Upper lobe of left lung (tissue), 6 donors: ENCODE data around the gene DLGAP1. TPM values are rescaled to one million over a fixed set of nuclear protein-coding genes. Genes with fewer than 3 reads are reported as not detected.

ENCODE experiments used
- ATAC-seq, 2 donors: fragments of 200-7000 bp; cut with Tn5 transposase; one replicate each; pipeline ENCODE4 v1.9.1; 2022; ENCODE audit warnings: mild to moderate bottlenecking in 2 of 2, moderate library complexity in 2 of 2; ENCODE audit not compliant: low FRiP score in 2 of 2
- DNase-seq, 2 donors: peaks; one replicate each; pipeline ENCODE4 v3.0.0-alpha.2; 2019 to 2020
- H3K27ac ChIP-seq, 4 donors: fragments of 200-600 bp; sonication (generic); one replicate each; pipeline ENCODE4 v1.5.1; 2016 to 2019
- H3K27me3 ChIP-seq, 4 donors: fragments of 200-600 bp; sonication (generic); one replicate each; pipeline ENCODE4 v1.5.1; 2017 to 2019
- H3K36me3 ChIP-seq, 4 donors: fragments of 200-600 bp; sonication (generic); one replicate each; pipeline ENCODE4 v1.5.1; 2016 to 2019
- H3K4me1 ChIP-seq, 4 donors: fragments of 200-600 bp; sonication (generic); one replicate each; pipeline ENCODE4 v1.5.1; 2018 to 2019
- H3K4me3 ChIP-seq, 4 donors: fragments of 200-600 bp; sonication (generic); one replicate each; pipeline ENCODE4 v1.5.1; 2017 to 2019; ENCODE audit warnings: mild to moderate bottlenecking in 2 of 4, moderate library complexity in 1 of 4
- H3K9me3 ChIP-seq, 4 donors: fragments of 200-600 bp; sonication (generic); one replicate each; pipeline ENCODE4 v1.5.1; 2018 to 2019
- EP300 ChIP-seq, 4 donors: sonication (generic); formaldehyde crosslinking; IDR thresholded peaks; one replicate each; pipeline ENCODE4 v1.5.1; 2017; ENCODE audit warnings: antibody characterized with exemption in 4 of 4, control low read depth in 2 of 4
- POLR2A ChIP-seq, 4 donors: fragments of 450-650 bp; IDR thresholded peaks; one replicate each; pipeline ENCODE4 v1.5.1; 2016 to 2017; ENCODE audit warnings: antibody characterized with exemption in 4 of 4, mild to moderate bottlenecking in 2 of 4
- POLR2AphosphoS5 ChIP-seq, 2 donors: sonication (generic); formaldehyde crosslinking; IDR thresholded peaks; one replicate each; pipeline ENCODE4 v1.5.1; 2017; ENCODE audit warnings: antibody characterized with exemption in 2 of 2
- WGBS, 2 donors: methylation state at CpG; one replicate each; pipeline ENCODE4 v1.1.5; 2017 to 2018; 5-methylcytosine and 5-hydroxymethylcytosine counted together
- total RNA-seq, 6 donors: library from RNA; depleted of rRNA in 4 of 6; stranded (reverse); fragments of >200 nt in 4 of 6; gene quantifications; one replicate each; pipeline versions ENCODE4 v1.1.0 to v1.2.1, GENCODE V29; 2016 to 2021
- TF ChIP-seq, protein P1 (sequence below), 6 experiments: fragments of 450-650 bp in 4 of 6; fragments of 200-600 bp in 2 of 6; sonication (generic) in 2 of 6; IDR thresholded peaks; one replicate each; pipeline ENCODE4 v1.5.1; 2016 to 2019; ENCODE audit warnings: antibody characterized with exemption in 6 of 6
- donor health status: DM: no; HTN: no; CAD: no; lungs with moderate emphysema.
- donor health status: DM: no; HTN: yes; CAD: no; lungs with severe emphysema.

DLGAP1 gene
- total RNA-seq, 6 donors from 2014 or later: 2.1 to 4.6 (median 3.6) TPM

DNA sequence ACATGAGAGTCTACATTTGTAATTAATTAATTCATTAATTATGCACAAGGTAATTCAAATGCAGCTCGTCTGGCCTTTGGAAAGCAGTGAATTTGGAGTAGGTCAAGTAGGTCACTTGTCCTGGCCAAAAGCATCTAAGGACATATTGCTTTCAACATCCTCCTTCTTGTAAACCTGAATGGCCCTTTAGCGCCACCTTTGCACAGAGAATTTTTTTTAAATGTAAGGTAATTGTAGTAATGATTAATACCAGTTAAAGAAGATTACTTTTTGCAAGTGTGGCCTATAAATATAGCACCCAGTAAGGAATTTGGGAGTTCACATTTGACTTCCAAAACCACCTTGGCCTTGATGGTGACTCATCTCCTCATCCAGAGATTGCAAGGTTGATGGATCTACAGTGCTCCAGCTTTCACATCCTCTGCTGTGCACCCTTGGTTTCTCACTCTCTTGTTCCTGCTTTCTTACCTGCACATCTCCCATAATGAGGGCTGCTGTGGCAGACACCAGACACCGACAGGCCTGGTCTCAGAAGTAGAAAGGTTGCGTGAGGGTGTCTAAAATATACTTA lies 523.5 kb downstream of the DLGAP1 start:
- WGBS, 2 donors: 90 to 91% methylated on average over 4 of the region's 4 CpGs
- no peak for ATAC-seq
- no peak for TF ChIP-seq POLR2A (IDR thresholded peaks at IDR 0.05)
- TF ChIP-seq, protein P1, sequence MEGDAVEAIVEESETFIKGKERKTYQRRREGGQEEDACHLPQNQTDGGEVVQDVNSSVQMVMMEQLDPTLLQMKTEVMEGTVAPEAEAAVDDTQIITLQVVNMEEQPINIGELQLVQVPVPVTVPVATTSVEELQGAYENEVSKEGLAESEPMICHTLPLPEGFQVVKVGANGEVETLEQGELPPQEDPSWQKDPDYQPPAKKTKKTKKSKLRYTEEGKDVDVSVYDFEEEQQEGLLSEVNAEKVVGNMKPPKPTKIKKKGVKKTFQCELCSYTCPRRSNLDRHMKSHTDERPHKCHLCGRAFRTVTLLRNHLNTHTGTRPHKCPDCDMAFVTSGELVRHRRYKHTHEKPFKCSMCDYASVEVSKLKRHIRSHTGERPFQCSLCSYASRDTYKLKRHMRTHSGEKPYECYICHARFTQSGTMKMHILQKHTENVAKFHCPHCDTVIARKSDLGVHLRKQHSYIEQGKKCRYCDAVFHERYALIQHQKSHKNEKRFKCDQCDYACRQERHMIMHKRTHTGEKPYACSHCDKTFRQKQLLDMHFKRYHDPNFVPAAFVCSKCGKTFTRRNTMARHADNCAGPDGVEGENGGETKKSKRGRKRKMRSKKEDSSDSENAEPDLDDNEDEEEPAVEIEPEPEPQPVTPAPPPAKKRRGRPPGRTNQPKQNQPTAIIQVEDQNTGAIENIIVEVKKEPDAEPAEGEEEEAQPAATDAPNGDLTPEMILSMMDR (IDR thresholded peaks at IDR 0.05): no peak
- TF ChIP-seq EP300 (IDR thresholded peaks at IDR 0.05): no peak
- no peak for TF ChIP-seq POLR2AphosphoS5 (IDR thresholded peaks at IDR 0.05)
- Histone ChIP-seq H3K4me1 (no peaks in the 10 kb centered on the region), H3K4me3 (no peak overlapping the region), H3K27ac (no peak overlapping the region), H3K9me3 (no peaks in the 10 kb centered on the region), H3K36me3 (no peaks in the 10 kb centered on the region), H3K27me3 (no peaks in the 10 kb centered on the region)
- no peak for DNase-seq

DNA sequence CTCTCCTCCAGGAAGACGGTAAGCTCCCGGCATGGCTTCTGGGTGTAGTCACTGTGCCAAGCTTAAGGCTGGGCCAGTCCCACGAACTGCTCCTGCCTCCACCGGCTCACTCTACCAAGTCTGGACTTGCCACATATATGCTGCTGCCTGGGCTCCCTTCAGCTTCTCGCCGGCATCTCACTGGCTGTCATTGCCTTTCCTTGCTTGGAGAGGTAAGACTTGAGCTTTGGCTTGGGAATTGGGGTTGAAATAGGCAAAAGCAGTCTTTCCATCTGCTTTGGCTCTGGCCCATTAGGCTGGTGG lies 524.1 kb downstream of the DLGAP1 start:
- 93 to 97% methylated on average over 6 of the region's 6 CpGs for WGBS, 2 donors
- H3K27ac ChIP-seq: no peak overlapping the region
- no peak for TF ChIP-seq EP300 (IDR thresholded peaks at IDR 0.05)
- TF ChIP-seq, protein P1 (IDR thresholded peaks at IDR 0.05): no peak
- no peak for TF ChIP-seq POLR2AphosphoS5 (IDR thresholded peaks at IDR 0.05)
- ATAC-seq: no peak
- H3K4me3 ChIP-seq: no peak overlapping the region
- no peaks in the 10 kb centered on the region for H3K36me3 ChIP-seq
- H3K9me3 ChIP-seq: no peaks in the 10 kb centered on the region
- H3K27me3 ChIP-seq: no peaks in the 10 kb centered on the region
- DNase-seq: no peak
- no peaks in the 10 kb centered on the region for H3K4me1 ChIP-seq

DNA sequence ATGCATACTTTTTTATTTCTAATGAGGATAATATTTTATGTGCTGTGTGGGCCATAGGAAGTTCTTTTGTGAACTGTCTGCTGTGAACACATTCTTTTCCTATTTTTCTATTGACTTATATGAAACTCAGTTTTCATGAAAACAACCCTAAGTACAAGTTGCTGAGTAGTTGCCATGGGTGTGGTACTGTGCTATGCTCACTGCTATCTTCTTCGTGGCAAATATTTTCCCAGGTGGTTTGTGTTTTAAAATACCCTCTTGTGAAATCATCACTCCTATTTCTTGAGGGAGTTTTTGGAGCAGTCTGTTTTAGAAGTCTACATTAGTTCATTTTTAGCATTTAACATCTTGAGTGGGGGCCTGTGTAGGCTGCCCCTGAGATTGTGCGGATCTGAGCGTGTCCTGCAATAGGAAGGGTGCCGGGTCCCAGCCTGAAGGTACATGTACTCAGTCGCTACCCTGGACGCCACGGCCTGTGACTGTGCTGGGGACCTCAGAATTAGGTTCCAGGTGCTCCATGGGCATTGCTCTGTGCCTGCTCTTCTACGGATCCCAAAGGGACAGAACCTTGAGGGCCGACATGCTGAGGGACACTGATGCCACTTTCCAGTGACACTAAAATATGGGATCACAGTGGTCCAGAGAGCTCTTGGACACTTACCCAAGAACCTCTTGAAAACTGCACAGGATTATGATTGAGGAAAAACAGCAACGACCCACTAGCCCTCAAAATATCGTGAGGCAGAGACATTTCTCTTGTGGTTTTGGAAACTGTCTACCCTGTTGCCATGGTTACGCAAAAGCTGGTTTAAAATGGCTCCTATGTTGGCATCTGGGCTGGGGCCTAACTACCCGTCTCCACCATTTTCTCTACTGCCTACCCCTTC lies 524.7 kb downstream of the DLGAP1 start:
- 93% methylated on average over 13 of the region's 13 CpGs for WGBS, 2 donors
- Histone ChIP-seq H3K4me1 (no peaks in the 10 kb centered on the region), H3K27ac (no peak overlapping the region), H3K36me3 (no peaks in the 10 kb centered on the region), H3K27me3 (no peaks in the 10 kb centered on the region), H3K4me3 (no peak overlapping the region), H3K9me3 (no peaks in the 10 kb centered on the region)
- TF ChIP-seq POLR2AphosphoS5 (IDR thresholded peaks at IDR 0.05): no peak
- DNase-seq (no peak), ATAC-seq (no peak)

DNA sequence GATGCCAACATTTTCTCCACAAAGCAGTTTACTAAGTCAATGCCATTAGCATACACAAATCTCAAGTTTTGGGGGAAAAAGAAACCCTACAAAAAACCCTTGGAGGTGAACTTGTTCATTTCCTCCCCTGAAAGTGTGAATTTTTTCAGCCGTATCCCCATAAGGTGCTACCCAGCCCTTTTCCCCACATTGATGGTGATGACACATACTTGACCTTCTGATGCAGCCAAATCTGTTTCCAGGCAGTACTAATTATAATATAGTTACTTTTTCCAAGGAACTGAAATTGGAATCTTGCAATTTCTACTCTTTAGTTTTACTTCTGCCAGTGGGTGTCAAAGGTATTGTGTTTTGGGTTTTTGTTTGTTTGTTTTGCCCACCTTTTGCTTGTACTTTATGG lies 530.7 kb downstream of the DLGAP1 start:
- H3K36me3 ChIP-seq: no peaks in the 10 kb centered on the region
- no peak overlapping the region for H3K4me3 ChIP-seq
- H3K4me1 ChIP-seq: no peaks in the 10 kb centered on the region
- DNase-seq (no peak), ATAC-seq (no peak)
- no peaks in the 10 kb centered on the region for H3K27me3 ChIP-seq
- H3K27ac ChIP-seq: no peak overlapping the region
- TF ChIP-seq, protein P1 (IDR thresholded peaks at IDR 0.05): no peak
- TF ChIP-seq POLR2A (IDR thresholded peaks at IDR 0.05): no peak
- TF ChIP-seq EP300 (IDR thresholded peaks at IDR 0.05): no peak
- no peak for TF ChIP-seq POLR2AphosphoS5 (IDR thresholded peaks at IDR 0.05)
- WGBS, 2 donors: 80 to 95% methylated on average over 1 of the region's 1 CpG
- no peaks in the 10 kb centered on the region for H3K9me3 ChIP-seq

DNA sequence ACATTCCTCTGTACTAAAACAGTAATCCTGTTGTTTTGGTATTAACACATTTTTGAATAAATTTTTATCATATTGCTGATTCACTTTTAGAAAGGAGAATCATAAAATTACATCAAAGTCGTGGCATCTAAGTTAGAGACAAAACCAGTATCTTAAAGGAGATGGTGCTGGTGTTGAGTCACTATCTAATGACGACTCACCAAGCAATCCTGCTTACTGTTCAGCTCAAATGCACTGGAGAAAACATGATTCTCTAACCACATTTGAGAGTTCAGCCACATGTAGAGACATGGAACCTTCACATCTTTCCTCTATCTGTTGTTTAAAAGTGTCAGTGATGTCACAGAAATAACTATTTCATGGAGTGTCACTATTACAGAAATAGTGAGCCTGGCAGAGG lies 531.4 kb downstream of the DLGAP1 start:
- Histone ChIP-seq H3K36me3 (no peaks in the 10 kb centered on the region), H3K27ac (no peak overlapping the region), H3K9me3 (no peaks in the 10 kb centered on the region), H3K4me3 (no peak overlapping the region), H3K4me1 (no peaks in the 10 kb centered on the region), H3K27me3 (no peaks in the 10 kb centered on the region)
- DNase-seq (no peak), ATAC-seq (peak in 1 of 2 donors; percentile 46)
- TF ChIP-seq POLR2AphosphoS5 (IDR thresholded peaks at IDR 0.05): no peak
- no peak for TF ChIP-seq EP300 (IDR thresholded peaks at IDR 0.05)
- no peak for TF ChIP-seq POLR2A (IDR thresholded peaks at IDR 0.05)
- TF ChIP-seq, protein P1 (IDR thresholded peaks at IDR 0.05): no peak
- WGBS, 2 donors: 64 to 75% methylated on average over 2 of the region's 2 CpGs
